ENCODE measurements around the gene ABCD4. TPM values are rescaled to one million over a fixed set of nuclear protein-coding genes. Genes with fewer than 3 reads are reported as not detected.
"Not testable (repeated sequence)": the region's sequence is repeated elsewhere in the genome, so short reads cannot be mapped to it uniquely, and the experiment has no call there.

ABCD4 gene
- polyA plus RNA-seq, 3 donors from 2014 or later = 26.3 to 34.6 (median 31.9) TPM

- no peak overlapping the region for H3K4me3 Mint-ChIP-seq
- H3K36me3 Mint-ChIP-seq = peaks cover 12 to 32% (median 15%) of the 10 kb centered on the region in 3 donors
- DNase-seq = peak in 1 of 3 donors; percentile 12
- no peaks in the 10 kb centered on the region for H3K4me1 Mint-ChIP-seq
- H3K9me3 Mint-ChIP-seq = no peaks in the 10 kb centered on the region
- H3K27ac Mint-ChIP-seq = peak overlapping the region in 1 of 6 donors; percentile 50
- H3K27me3 Mint-ChIP-seq (ENCODE audit: low read depth in 3 of 3) = peaks cover 0 to 4% (median 0%) of the 10 kb centered on the region in 3 donors
These were observed 12.3 kb downstream of the ABCD4 start for GRCh38 chr14:74290415-74290814.

DNA sequence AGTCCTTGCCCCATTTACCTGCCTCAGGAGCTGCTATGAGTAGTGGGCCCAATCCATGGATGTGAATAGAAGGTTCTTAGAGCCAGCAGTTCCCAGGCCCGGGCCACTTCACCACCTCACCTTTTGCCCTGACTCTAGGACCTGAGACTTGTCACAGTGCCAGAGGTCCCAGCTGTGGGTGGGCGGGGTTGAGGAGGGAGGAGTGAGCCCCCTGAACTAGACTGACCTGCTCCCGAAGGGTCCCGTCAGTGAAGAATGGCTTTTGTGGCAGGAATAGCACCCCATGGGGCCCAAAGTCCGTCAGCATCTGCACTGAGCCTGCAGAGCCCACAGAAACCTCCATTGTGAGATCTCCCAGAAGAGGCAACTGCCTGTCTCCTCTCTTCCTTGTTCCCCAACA is 12.9 kb downstream of the ABCD4 start:
- peak overlapping the region in 1 of 6 donors; percentile 50 for H3K27ac Mint-ChIP-seq
- H3K9me3 Mint-ChIP-seq = no peaks in the 10 kb centered on the region
- no peaks in the 10 kb centered on the region for H3K4me1 Mint-ChIP-seq
- no peak overlapping the region for H3K4me3 Mint-ChIP-seq
- peaks cover 12 to 32% (median 15%) of the 10 kb centered on the region in 3 donors for H3K36me3 Mint-ChIP-seq
- peaks cover 0 to 4% (median 0%) of the 10 kb centered on the region in 3 donors for H3K27me3 Mint-ChIP-seq (ENCODE audit: low read depth in 3 of 3)
- DNase-seq = no peak

DNA sequence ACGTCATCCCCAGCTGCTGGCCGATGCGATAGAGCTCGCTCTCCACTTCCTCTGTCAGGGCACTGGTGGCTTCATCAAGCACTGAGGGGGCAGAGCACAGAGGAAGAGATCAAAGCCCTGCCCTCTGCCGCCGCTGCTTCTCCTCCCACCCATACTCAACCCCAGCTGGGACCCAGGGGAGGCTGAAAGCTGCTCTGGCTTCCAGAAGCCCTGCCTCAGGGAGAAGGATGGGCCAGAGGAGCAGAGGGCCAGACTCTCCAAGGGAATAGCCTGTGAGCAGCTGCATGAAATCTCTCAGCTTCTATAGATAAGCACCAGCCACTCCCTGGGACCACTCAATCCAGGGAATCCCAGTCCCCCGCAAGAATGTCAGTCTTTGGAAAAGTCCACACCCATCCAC is 16.0 kb downstream of the ABCD4 start:
- Mint-ChIP-seq H3K27ac (no peak overlapping the region), H3K36me3 (peaks cover 24 to 43% (median 26%) of the 10 kb centered on the region in 3 donors), H3K27me3 (ENCODE audit: low read depth in 3 of 3) (peaks cover 0 to 1% (median 0%) of the 10 kb centered on the region in 3 donors), H3K4me3 (no peak overlapping the region), H3K4me1 (no peaks in the 10 kb centered on the region), H3K9me3 (no peaks in the 10 kb centered on the region)
- DNase-seq = no peak

- DNase-seq = no peak
- peaks cover 0 to 3% (median 1%) of the 10 kb centered on the region in 3 donors for H3K27me3 Mint-ChIP-seq (ENCODE audit: low read depth in 3 of 3)
- H3K4me1 Mint-ChIP-seq = no peaks in the 10 kb centered on the region
- H3K4me3 Mint-ChIP-seq = no peak overlapping the region
- H3K36me3 Mint-ChIP-seq = peaks cover 22 to 37% (median 24%) of the 10 kb centered on the region in 3 donors
- peaks cover 0 to 5% (median under 1%) of the 10 kb centered on the region in 6 donors for H3K9me3 Mint-ChIP-seq
- no peak overlapping the region for H3K27ac Mint-ChIP-seq
These were observed 21.7 kb downstream of the ABCD4 start for GRCh38 chr14:74281069-74281468.

DNA sequence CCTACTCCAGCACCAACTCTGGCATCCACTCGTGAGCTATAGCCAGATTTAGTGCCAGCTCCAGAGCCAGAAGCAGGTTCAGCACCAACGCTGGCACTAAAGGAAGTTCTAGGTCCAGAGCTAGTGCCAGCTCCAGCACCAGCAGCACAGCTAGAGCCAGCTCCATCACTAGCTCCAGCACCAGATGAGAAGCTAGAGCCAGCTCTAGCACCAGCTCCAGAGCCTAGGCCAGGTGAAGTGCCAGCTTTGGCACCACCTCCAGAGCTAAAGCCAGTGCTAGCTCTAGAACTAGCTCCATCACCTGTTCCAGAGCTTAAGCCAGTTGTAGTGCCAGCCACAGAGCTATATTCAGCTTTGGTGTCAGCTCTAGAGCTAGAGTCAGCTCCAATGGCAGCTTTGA is 24.7 kb downstream of the ABCD4 start:
- Mint-ChIP-seq H3K4me3 (no peak overlapping the region), H3K4me1 (no peaks in the 10 kb centered on the region), H3K27ac (no peak overlapping the region), H3K9me3 (peaks cover 0 to 5% (median under 1%) of the 10 kb centered on the region in 6 donors), H3K27me3 (ENCODE audit: low read depth in 3 of 3) (peaks cover 0 to 3% (median 1%) of the 10 kb centered on the region in 3 donors), H3K36me3 (peaks cover 5 to 20% (median 5%) of the 10 kb centered on the region in 3 donors)
- DNase-seq = no peak

DNA sequence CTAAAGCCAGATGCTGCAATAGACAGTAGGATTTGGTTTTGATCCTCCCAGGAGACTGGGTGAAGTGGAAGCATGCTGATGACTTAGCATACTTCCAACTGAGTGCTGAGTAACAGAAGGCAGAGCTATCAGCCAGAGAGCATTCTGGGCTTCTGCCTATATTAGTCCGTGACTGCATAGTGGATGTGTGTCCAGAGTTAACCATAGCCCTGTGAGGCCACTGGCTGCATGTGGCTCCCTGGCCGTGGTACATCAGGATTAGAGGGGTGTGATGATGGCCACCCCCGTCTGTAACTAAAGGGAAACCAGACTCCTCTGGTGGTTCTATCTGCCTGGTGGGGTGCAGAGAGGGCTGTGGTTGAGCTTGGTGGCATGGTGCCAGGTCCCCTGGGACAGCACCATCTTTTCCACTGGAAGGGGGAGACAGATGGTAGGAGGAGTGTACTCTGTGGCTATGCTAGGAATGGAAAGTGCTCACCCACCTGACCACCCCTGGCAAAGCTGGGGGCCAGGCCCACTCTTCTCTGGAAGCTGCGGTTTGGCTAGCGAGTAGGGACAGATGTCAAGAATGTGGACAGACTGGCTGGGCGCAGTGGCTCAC is 27.4 kb downstream of the ABCD4 start:
- no peak overlapping the region for H3K4me3 Mint-ChIP-seq
- H3K27ac Mint-ChIP-seq = no peak overlapping the region
- peaks cover 0 to 5% (median under 1%) of the 10 kb centered on the region in 6 donors for H3K9me3 Mint-ChIP-seq
- no peak for DNase-seq
- H3K27me3 Mint-ChIP-seq (ENCODE audit: low read depth in 3 of 3) = peaks cover 1 to 5% (median 4%) of the 10 kb centered on the region in 3 donors
- H3K4me1 Mint-ChIP-seq = no peaks in the 10 kb centered on the region
- H3K36me3 Mint-ChIP-seq = peaks cover 0 to 8% (median 0%) of the 10 kb centered on the region in 3 donors

DNA sequence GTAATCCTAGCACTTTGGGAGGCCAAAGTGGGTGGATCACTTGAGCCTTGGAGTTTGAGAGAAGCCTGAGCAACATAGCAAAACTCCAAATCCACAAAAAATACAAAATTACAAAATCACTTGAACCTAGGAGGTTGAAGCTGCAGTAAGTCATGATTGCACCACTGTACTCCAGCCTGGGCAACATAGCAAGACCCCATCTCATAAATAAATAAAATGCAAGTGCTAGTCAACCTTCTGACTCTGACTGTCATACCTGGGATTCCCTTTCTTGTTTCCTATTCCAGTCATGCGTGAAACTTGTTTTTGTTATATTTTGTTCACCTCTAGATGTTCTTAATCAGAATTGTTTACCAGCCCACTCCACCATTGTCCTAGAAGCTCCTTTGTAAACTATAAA is 31.4 kb downstream of the ABCD4 start:
- no peak overlapping the region for H3K4me3 Mint-ChIP-seq
- H3K36me3 Mint-ChIP-seq = no peaks in the 10 kb centered on the region
- no peak for DNase-seq
- H3K27ac Mint-ChIP-seq = no peak overlapping the region
- no peaks in the 10 kb centered on the region for H3K4me1 Mint-ChIP-seq
- H3K9me3 Mint-ChIP-seq = no peaks in the 10 kb centered on the region
- peaks cover 3 to 7% (median 5%) of the 10 kb centered on the region in 3 donors for H3K27me3 Mint-ChIP-seq (ENCODE audit: low read depth in 3 of 3)

GRCh38 chr14:74270382-74271177 is 32.2 kb downstream of the ABCD4 start:
- not testable (repeated sequence) for H3K36me3 Mint-ChIP-seq; H3K4me1 Mint-ChIP-seq; H3K27me3 Mint-ChIP-seq (ENCODE audit: low read depth in 3 of 3); H3K4me3 Mint-ChIP-seq; H3K27ac Mint-ChIP-seq; H3K9me3 Mint-ChIP-seq; DNase-seq

- H3K4me3 Mint-ChIP-seq = no peak overlapping the region
- H3K9me3 Mint-ChIP-seq = no peaks in the 10 kb centered on the region
- no peaks in the 10 kb centered on the region for H3K36me3 Mint-ChIP-seq
- peaks cover 3 to 9% (median 5%) of the 10 kb centered on the region in 3 donors for H3K27me3 Mint-ChIP-seq (ENCODE audit: low read depth in 3 of 3)
- no peak for DNase-seq
- peak overlapping the region in 1 of 6 donors; percentile 56 for H3K27ac Mint-ChIP-seq
- H3K4me1 Mint-ChIP-seq = no peaks in the 10 kb centered on the region
These were observed 35.1 kb downstream of the ABCD4 start for GRCh38 chr14:74267588-74267987.

GRCh38 chr14:74265301-74265965 is 37.3 kb downstream of the ABCD4 start:
- no peak overlapping the region for H3K27ac Mint-ChIP-seq
- no peaks in the 10 kb centered on the region for H3K9me3 Mint-ChIP-seq
- no peak overlapping the region for H3K4me3 Mint-ChIP-seq
- no peaks in the 10 kb centered on the region for H3K36me3 Mint-ChIP-seq
- DNase-seq = no peak
- H3K4me1 Mint-ChIP-seq = no peaks in the 10 kb centered on the region
- H3K27me3 Mint-ChIP-seq (ENCODE audit: low read depth in 3 of 3) = peaks cover 0 to 8% (median 3%) of the 10 kb centered on the region in 3 donors

DNA sequence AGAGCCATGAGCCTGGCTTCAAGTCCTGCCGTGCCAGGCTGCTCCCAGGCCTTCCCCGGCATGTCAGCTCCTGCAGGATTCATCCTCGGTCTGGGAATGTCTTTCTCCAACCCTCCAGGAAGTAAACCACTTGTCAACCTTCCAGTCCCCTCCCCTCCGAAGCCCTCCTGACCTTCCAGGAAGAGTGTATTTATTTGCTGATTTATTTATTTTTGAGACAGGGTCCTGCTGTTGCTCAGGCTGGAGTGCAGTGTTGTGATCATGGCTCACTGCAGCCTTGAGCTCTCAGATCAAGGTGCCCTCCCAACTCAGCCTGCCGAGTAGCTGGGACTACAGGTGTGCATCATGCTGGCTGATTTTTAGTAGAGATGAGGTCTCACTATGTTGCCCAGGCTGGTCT is 38.8 kb downstream of the ABCD4 start:
- Mint-ChIP-seq H3K27ac (no peak overlapping the region), H3K36me3 (no peaks in the 10 kb centered on the region), H3K9me3 (no peaks in the 10 kb centered on the region), H3K4me1 (no peaks in the 10 kb centered on the region), H3K4me3 (no peak overlapping the region), H3K27me3 (ENCODE audit: low read depth in 3 of 3) (peaks cover 0 to 8% (median 3%) of the 10 kb centered on the region in 3 donors)
- no peak for DNase-seq

DNA sequence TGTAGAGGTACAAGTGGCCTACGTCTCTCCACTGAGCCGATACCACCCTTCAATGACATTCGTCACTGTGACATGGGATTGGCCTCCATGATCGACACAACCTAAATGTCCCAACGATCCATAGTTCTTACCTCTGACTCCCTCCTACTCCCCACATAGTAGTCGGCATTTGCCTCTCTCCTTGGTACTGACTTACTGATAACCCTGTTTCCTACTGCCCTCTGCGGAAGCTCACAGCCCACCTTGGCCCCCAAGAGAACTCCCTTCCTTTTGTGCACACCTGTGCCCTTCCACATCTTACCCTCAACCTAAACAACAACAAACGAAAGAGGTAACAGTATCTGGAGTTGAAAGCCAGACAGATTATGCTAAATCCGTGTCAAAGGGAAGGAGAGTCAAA is 39.6 kb downstream of the ABCD4 start:
- Mint-ChIP-seq H3K4me1 (no peaks in the 10 kb centered on the region), H3K9me3 (no peaks in the 10 kb centered on the region), H3K27ac (no peak overlapping the region), H3K27me3 (ENCODE audit: low read depth in 3 of 3) (peaks cover 0 to 5% (median 0%) of the 10 kb centered on the region in 3 donors), H3K36me3 (no peaks in the 10 kb centered on the region), H3K4me3 (no peak overlapping the region)
- DNase-seq = no peak

- Mint-ChIP-seq H3K36me3 (no peaks in the 10 kb centered on the region), H3K27ac (no peak overlapping the region), H3K4me1 (peaks cover 1 to 3% of the 10 kb centered on the region in 2 donors), H3K9me3 (no peaks in the 10 kb centered on the region), H3K27me3 (ENCODE audit: low read depth in 3 of 3) (peaks cover 0 to 5% (median under 1%) of the 10 kb centered on the region in 3 donors), H3K4me3 (no peak overlapping the region)
- no peak for DNase-seq
These were observed 40.7 kb downstream of the ABCD4 start for GRCh38 chr14:74262076-74262475.

GRCh38 chr14:74261288-74261687 is 41.4 kb downstream of the ABCD4 start:
- Mint-ChIP-seq H3K36me3 (no peaks in the 10 kb centered on the region), H3K9me3 (no peaks in the 10 kb centered on the region), H3K4me1 (peaks cover 6 to 9% of the 10 kb centered on the region in 2 donors), H3K27ac (peak overlapping the region in 1 of 6 donors; percentile 19), H3K4me3 (no peak overlapping the region), H3K27me3 (ENCODE audit: low read depth in 3 of 3) (peaks cover 0 to 7% (median 3%) of the 10 kb centered on the region in 3 donors)
- DNase-seq = no peak

Data from immature natural killer cell (primary cell).